IPS DF 6.9 (cell line): Measurements from ENCODE around the gene DIRAS2.

ENCODE experiments used
- DNase-seq: peaks from one replicate; pipeline ENCODE4 v3.0.0-alpha.2; 2013; ENCODE audit warnings: low read depth, low spot score
- H3K27ac ChIP-seq: one replicate; pipeline ENCODE4 v1.5.1; 2013; ENCODE audit warnings: low read length, control low read depth
- H3K27me3 ChIP-seq: 2 replicates; pipeline ENCODE4 v1.6.1; 2013; ENCODE audit warnings: mild to moderate bottlenecking, low read length; ENCODE audit not compliant: control insufficient read depth, insufficient read depth
- H3K36me3 ChIP-seq: 2 replicates; pipeline ENCODE4 v1.6.1; 2013; ENCODE audit warnings: low read length; ENCODE audit not compliant: control insufficient read depth, insufficient read depth
- H3K4me1 ChIP-seq: 2 replicates; pipeline ENCODE4 v1.6.1; 2013; ENCODE audit warnings: low read length; ENCODE audit not compliant: control insufficient read depth, insufficient read depth
- H3K4me3 ChIP-seq: 2 replicates; pipeline ENCODE4 v1.5.1; 2013; ENCODE audit warnings: mild to moderate bottlenecking, low read length
- H3K9me3 ChIP-seq: 2 replicates; pipeline ENCODE4 v1.6.1; 2013; ENCODE audit warnings: low read length, inconsistent platforms; ENCODE audit not compliant: control insufficient read depth, insufficient read depth
- WGBS: extraction: QIAGEN DNeasy Blood & Tissue Kit; methylation state at CpG from one replicate; pipeline ENCODE4 v1.1.7; 2013; ENCODE audit warnings: mixed read lengths, missing lambda C conversion rate; ENCODE audit not compliant: insufficient read length, insufficient coverage; 5-methylcytosine and 5-hydroxymethylcytosine counted together

The DIRAS2 gene

GRCh38 chr9:90578126-90578815 is 64.4 kb downstream of the DIRAS2 start:
- H3K9me3 ChIP-seq: no peaks in the 10 kb centered on the region
- WGBS: no CpG with 5 or more reads among the region's 3 CpGs
- no peak for DNase-seq

GRCh38 chr9:90569511-90569910 is 73.1 kb downstream of the DIRAS2 start:
- WGBS: no CpG with 5 or more reads among the region's 1 CpG
- no peaks in the 10 kb centered on the region for H3K4me1 ChIP-seq
- no peaks in the 10 kb centered on the region for H3K27me3 ChIP-seq
- H3K27ac ChIP-seq: no peak overlapping the region
- H3K36me3 ChIP-seq: no peaks in the 10 kb centered on the region
- H3K4me3 ChIP-seq: no peak overlapping the region
- DNase-seq: no peak
- no peaks in the 10 kb centered on the region for H3K9me3 ChIP-seq

More at GRCh38 chr9:90578126-90578815, 64.4 kb downstream of the DIRAS2 start:
- Histone ChIP-seq H3K27ac (no peak overlapping the region), H3K4me3 (no peak overlapping the region), H3K27me3 (no peaks in the 10 kb centered on the region), H3K36me3 (no peaks in the 10 kb centered on the region), H3K4me1 (no peaks in the 10 kb centered on the region)

GRCh38 chr9:90568667-90569066 is 74.0 kb downstream of the DIRAS2 start:
- H3K36me3 ChIP-seq: no peaks in the 10 kb centered on the region
- no peaks in the 10 kb centered on the region for H3K27me3 ChIP-seq
- no peaks in the 10 kb centered on the region for H3K4me1 ChIP-seq
- no peak overlapping the region for H3K4me3 ChIP-seq
- no peak overlapping the region for H3K27ac ChIP-seq
- no peak for DNase-seq
- H3K9me3 ChIP-seq: no peaks in the 10 kb centered on the region
- no CpG with 5 or more reads among the region's 3 CpGs for WGBS

- no peaks in the 10 kb centered on the region for H3K4me1 ChIP-seq
- no peak overlapping the region for H3K4me3 ChIP-seq
- H3K27me3 ChIP-seq: no peaks in the 10 kb centered on the region
- H3K36me3 ChIP-seq: no peaks in the 10 kb centered on the region
- DNase-seq: no peak
- no peak overlapping the region for H3K27ac ChIP-seq
- no CpG with 5 or more reads among the region's 4 CpGs for WGBS
- no peaks in the 10 kb centered on the region for H3K9me3 ChIP-seq
These were observed 80.4 kb downstream of the DIRAS2 start for GRCh38 chr9:90562229-90562628.
